Lung (tissue), 13 donors: ENCODE results near the gene IFI35. TPM values are rescaled to one million over a fixed set of nuclear protein-coding genes. Genes with fewer than 3 reads are reported as not detected.

Source experiments
- ATAC-seq: fragments of 200-7000 bp; cut with Tn5 transposase; one replicate; pipeline ENCODE4 v1.9.1; 2020; ENCODE audit warnings: moderate number of reproducible peaks; ENCODE audit not compliant: insufficient read depth, low FRiP score
- DNase-seq, 3 donors: peaks; one replicate each; pipeline ENCODE4 v3.0.0-alpha.2; 2013 to 2017
- H3K27ac ChIP-seq, 2 donors: one replicate each; pipeline ENCODE4 v1.5.1; 2013; ENCODE audit warnings: mild to moderate bottlenecking in 2 of 2, moderate library complexity in 2 of 2, control low read depth in 1 of 2, inconsistent platforms in 1 of 2, low read depth in 1 of 2, low read length in 1 of 2
- H3K27me3 ChIP-seq, 3 donors: one replicate each; pipeline ENCODE4 v1.5.1; 2013; ENCODE audit warnings: low read length in 2 of 3; ENCODE audit not compliant: control insufficient read depth in 3 of 3, insufficient read depth in 3 of 3
- H3K36me3 ChIP-seq, 4 donors: one replicate each; pipeline ENCODE4 v1.5.1; 2013; ENCODE audit warnings: low read length in 4 of 4, mild to moderate bottlenecking in 1 of 4, moderate library complexity in 1 of 4; ENCODE audit not compliant: control insufficient read depth in 4 of 4, insufficient read depth in 4 of 4
- H3K4me1 ChIP-seq, 5 donors: one replicate each; pipeline ENCODE4 v1.5.1; 2013; ENCODE audit warnings: low read length in 5 of 5, mild to moderate bottlenecking in 2 of 5, moderate library complexity in 1 of 5; ENCODE audit not compliant: control insufficient read depth in 5 of 5, insufficient read depth in 5 of 5
- H3K4me3 ChIP-seq: one replicate; pipeline ENCODE4 v1.5.1; 2013; ENCODE audit warnings: mild to moderate bottlenecking, control low read depth, moderate library complexity
- H3K9ac ChIP-seq, 2 donors: one replicate each; pipeline ENCODE4 v1.5.1; 2013; ENCODE audit warnings: low read length in 2 of 2, control low read depth in 1 of 2; ENCODE audit not compliant: insufficient read depth in 1 of 2
- H3K9me3 ChIP-seq, 4 donors: one replicate each; pipeline ENCODE4 v1.5.1; 2013; ENCODE audit warnings: low read length in 3 of 4, mild to moderate bottlenecking in 1 of 4, moderate library complexity in 1 of 4; ENCODE audit not compliant: control insufficient read depth in 4 of 4, insufficient read depth in 3 of 4
- CTCF ChIP-seq: IDR thresholded peaks from 2 replicates; pipeline ENCODE4 v1.5.1; 2012; ENCODE audit warnings: mild to moderate bottlenecking; ENCODE audit errors: control extremely low read depth, extremely low read depth
- WGBS, 2 donors: extraction: QIAGEN DNeasy Blood & Tissue Kit; methylation state at CpG; one replicate each; pipeline ENCODE4 v1.1.7; 2013; 5-methylcytosine and 5-hydroxymethylcytosine counted together
- polyA plus RNA-seq, 2 donors: library from polyadenylated mRNA; stranded (reverse); fragments of 200-250 nt; gene quantifications; one replicate each; pipeline ENCODE4 v1.2.1, GENCODE V29; 2013
- small RNA-seq: library from RNA; depleted of rRNA; stranded (forward); fragments of <200 nt; gene quantifications from one replicate; pipeline ENCODE3, GENCODE V24; 2014; ENCODE audit warnings: low replicate concordance
- total RNA-seq, 2 donors: library from RNA; depleted of rRNA in 1 of 2; stranded (reverse); fragments of >200 nt in 1 of 2; gene quantifications; one replicate each; pipeline ENCODE4 v1.2.1, GENCODE V29; 2014 to 2021
- donor health status: control.
- donor health status: control.
- donor health status: Bipolar disorder and iron deficiency.
- donor health status: healthy.
- donor health status: DM: yes; HTN: yes; CAD: no.

Gene IFI35
- total and polyA plus RNA-seq, 4 donors: 18.8 to 60.3 (median 38.6) TPM

GRCh38 chr17:43062984-43063638, 56.5 kb downstream of the IFI35 start:
- 96% methylated on average over 10 of the region's 10 CpGs for WGBS, 2 donors
- no peak for DNase-seq
- Histone ChIP-seq H3K9me3 (no peaks in the 10 kb centered on the region), H3K9ac (no peak overlapping the region), H3K4me3 (no peak overlapping the region), H3K4me1 (no peaks in the 10 kb centered on the region), H3K36me3 (peaks cover 0 to 3% (median under 1%) of the 10 kb centered on the region in 4 donors), H3K27ac (no peak overlapping the region), H3K27me3 (no peaks in the 10 kb centered on the region)
- ATAC-seq: no peak
- no peak for TF ChIP-seq CTCF

Small RNA genes within 50 kb of the gene (small RNA-seq; reads per million reads assigned to genes)
- 0.06 reads per million for gene AARSD1

Other genes starting within 250 kb of the IFI35 start
- gene RAMP2, start 245.6 kb upstream of the IFI35 start, total RNA-seq: 10 to 100 TPM; 55.0 to 66.6 TPM
- gene RAMP2, start 245.6 kb upstream of the IFI35 start, polyA plus RNA-seq: 100 to 1,000 TPM in 1 of 2 donors, 10 to 100 TPM in 1; 43.8 to 101 TPM
- 10 to 100 TPM; 42.4 to 64.8 TPM for gene VPS25, start 233.3 kb upstream of the IFI35 start, total RNA-seq
- gene VPS25, start 233.3 kb upstream of the IFI35 start, polyA plus RNA-seq: 10 to 100 TPM; 45.1 to 93.7 TPM
- under 1 TPM; 0.40 to 0.77 TPM for gene WNK4, start 226.2 kb upstream of the IFI35 start, total RNA-seq
- gene WNK4, start 226.2 kb upstream of the IFI35 start, polyA plus RNA-seq: under 1 TPM; 0.09 to 0.49 TPM
- gene COA3, start 208.1 kb upstream of the IFI35 start, total RNA-seq: 10 to 100 TPM; 55.7 to 69.2 TPM
- 100 to 1,000 TPM in 1 of 2 donors, 10 to 100 TPM in 1; 84.1 to 142 TPM for gene COA3, start 208.1 kb upstream of the IFI35 start, polyA plus RNA-seq
- 1 to 10 TPM in 1 of 2 donors, under 1 TPM in 1; 0.92 to 1.6 TPM for gene CNTD1, start 207.9 kb upstream of the IFI35 start, total RNA-seq
- under 1 TPM; 0.61 to 0.64 TPM for gene CNTD1, start 207.9 kb upstream of the IFI35 start, polyA plus RNA-seq
- 100 to 1,000 TPM in 1 of 2 donors, 10 to 100 TPM in 1; 87.6 to 114 TPM for gene BECN1, start 182.5 kb upstream of the IFI35 start, total RNA-seq
- gene BECN1, start 182.5 kb upstream of the IFI35 start, polyA plus RNA-seq: 10 to 100 TPM; 33.0 to 81.6 TPM
- 100 to 1,000 TPM in 1 of 2 donors, 10 to 100 TPM in 1; 46.4 to 109 TPM for gene PSME3, start 173.4 kb upstream of the IFI35 start, total RNA-seq
- 100 to 1,000 TPM in 1 of 2 donors, 10 to 100 TPM in 1; 34.5 to 117 TPM for gene PSME3, start 173.4 kb upstream of the IFI35 start, polyA plus RNA-seq
- gene AOC2, start 162.2 kb upstream of the IFI35 start, total RNA-seq: 1 to 10 TPM; 1.6 to 2.4 TPM
- 1 to 10 TPM; 1.5 to 1.6 TPM for gene AOC2, start 162.2 kb upstream of the IFI35 start, polyA plus RNA-seq
- gene AOC3, start 155.6 kb upstream of the IFI35 start, total RNA-seq: 100 to 1,000 TPM in 1 of 2 donors, 10 to 100 TPM in 1; 82.9 to 154 TPM
- 10 to 100 TPM; 50.0 to 55.6 TPM for gene AOC3, start 155.6 kb upstream of the IFI35 start, polyA plus RNA-seq
- gene G6PC1, start 106.0 kb upstream of the IFI35 start, total RNA-seq: under 1 TPM in 1 of 2 donors, not detected in 1; 0.09 TPM
- gene G6PC1, start 106.0 kb upstream of the IFI35 start, polyA plus RNA-seq: not detected
- gene AARSD1, start 42.3 kb upstream of the IFI35 start, total RNA-seq: 10 to 100 TPM; 27.6 to 39.8 TPM
- 10 to 100 TPM; 34.4 to 57.0 TPM for gene AARSD1, start 42.3 kb upstream of the IFI35 start, polyA plus RNA-seq
- gene PTGES3L, start 26.7 kb upstream of the IFI35 start, total RNA-seq: 1 to 10 TPM; 1.1 to 1.8 TPM
- under 1 TPM; 0.43 to 0.69 TPM for gene PTGES3L, start 26.7 kb upstream of the IFI35 start, polyA plus RNA-seq
- gene RUNDC1, start 26.2 kb upstream of the IFI35 start, total RNA-seq: 10 to 100 TPM; 12.7 to 16.7 TPM
- 1 to 10 TPM; 8.1 to 8.7 TPM for gene RUNDC1, start 26.2 kb upstream of the IFI35 start, polyA plus RNA-seq
- 100 to 1,000 TPM; 665 to 826 TPM for gene RPL27, start 8.4 kb upstream of the IFI35 start, total RNA-seq
- 1,000 to 10,000 TPM; 2,343 to 3,245 TPM for gene RPL27, start 8.4 kb upstream of the IFI35 start, polyA plus RNA-seq
- 100 to 1,000 TPM in 1 of 2 donors, 10 to 100 TPM in 1; 62.3 to 255 TPM for gene VAT1, start 15.6 kb downstream of the IFI35 start, total RNA-seq
- gene VAT1, start 15.6 kb downstream of the IFI35 start, polyA plus RNA-seq: 100 to 1,000 TPM in 1 of 2 donors, 10 to 100 TPM in 1; 80.2 to 162 TPM
- 1 to 10 TPM in 1 of 2 donors, under 1 TPM in 1; 0.34 to 1.3 TPM for gene RND2, start 18.4 kb downstream of the IFI35 start, total RNA-seq
- under 1 TPM; 0.25 to 0.51 TPM for gene RND2, start 18.4 kb downstream of the IFI35 start, polyA plus RNA-seq
- gene BRCA1, start 118.6 kb downstream of the IFI35 start, total RNA-seq: 10 to 100 TPM in 1 of 2 donors, 1 to 10 TPM in 1; 9.0 to 15.7 TPM
- 1 to 10 TPM; 2.0 to 3.1 TPM for gene BRCA1, start 118.6 kb downstream of the IFI35 start, polyA plus RNA-seq
- 100 to 1,000 TPM in 1 of 2 donors, 10 to 100 TPM in 1; 59.4 to 127 TPM for gene NBR1, start 164.4 kb downstream of the IFI35 start, total RNA-seq
- gene NBR1, start 164.4 kb downstream of the IFI35 start, polyA plus RNA-seq: 10 to 100 TPM; 25.5 to 41.3 TPM
- gene TMEM106A, start 205.1 kb downstream of the IFI35 start, total RNA-seq: 10 to 100 TPM in 1 of 2 donors, 1 to 10 TPM in 1; 4.3 to 22.4 TPM
- 10 to 100 TPM in 1 of 2 donors, 1 to 10 TPM in 1; 6.4 to 13.5 TPM for gene TMEM106A, start 205.1 kb downstream of the IFI35 start, polyA plus RNA-seq
- 1 to 10 TPM in 1 of 2 donors, not detected in 1; 1.4 TPM for gene CCDC200, start 221.8 kb downstream of the IFI35 start, total RNA-seq
- under 1 TPM; 0.14 to 0.31 TPM for gene CCDC200, start 221.8 kb downstream of the IFI35 start, polyA plus RNA-seq
- gene RNU2-1, start 227.2 kb downstream of the IFI35 start, total RNA-seq: 1,000 to 10,000 TPM in 1 of 2 donors, not detected in 1; 5,157 TPM
- not detected for gene RNU2-1, start 227.2 kb downstream of the IFI35 start, polyA plus RNA-seq